Measurements from ENCODE around the gene EOGT.

DNA sequence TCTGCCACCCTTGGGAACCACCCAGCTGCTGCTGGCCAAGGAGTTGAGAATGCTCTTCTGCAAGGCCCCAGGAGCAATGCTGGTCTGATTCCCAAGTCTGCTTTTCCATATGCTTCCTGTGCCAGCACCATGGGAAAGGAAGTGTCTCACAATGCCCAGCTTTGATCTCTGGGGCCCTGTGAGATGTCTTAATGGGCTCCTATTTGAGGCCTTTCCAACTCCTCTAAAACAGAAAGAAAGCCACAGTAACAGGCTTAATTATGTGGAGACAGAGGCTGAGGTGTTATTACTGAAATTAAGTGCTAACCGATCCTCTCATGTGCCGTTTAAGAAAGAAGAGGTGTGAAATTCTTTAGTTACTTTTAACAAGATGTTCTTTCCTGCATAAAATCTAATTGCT, 4.5 kb downstream of the EOGT start:
- no peak for TF ChIP-seq POLR2AphosphoS5 (IDR thresholded peaks at IDR 0.05)
- TF ChIP-seq, protein P1, sequence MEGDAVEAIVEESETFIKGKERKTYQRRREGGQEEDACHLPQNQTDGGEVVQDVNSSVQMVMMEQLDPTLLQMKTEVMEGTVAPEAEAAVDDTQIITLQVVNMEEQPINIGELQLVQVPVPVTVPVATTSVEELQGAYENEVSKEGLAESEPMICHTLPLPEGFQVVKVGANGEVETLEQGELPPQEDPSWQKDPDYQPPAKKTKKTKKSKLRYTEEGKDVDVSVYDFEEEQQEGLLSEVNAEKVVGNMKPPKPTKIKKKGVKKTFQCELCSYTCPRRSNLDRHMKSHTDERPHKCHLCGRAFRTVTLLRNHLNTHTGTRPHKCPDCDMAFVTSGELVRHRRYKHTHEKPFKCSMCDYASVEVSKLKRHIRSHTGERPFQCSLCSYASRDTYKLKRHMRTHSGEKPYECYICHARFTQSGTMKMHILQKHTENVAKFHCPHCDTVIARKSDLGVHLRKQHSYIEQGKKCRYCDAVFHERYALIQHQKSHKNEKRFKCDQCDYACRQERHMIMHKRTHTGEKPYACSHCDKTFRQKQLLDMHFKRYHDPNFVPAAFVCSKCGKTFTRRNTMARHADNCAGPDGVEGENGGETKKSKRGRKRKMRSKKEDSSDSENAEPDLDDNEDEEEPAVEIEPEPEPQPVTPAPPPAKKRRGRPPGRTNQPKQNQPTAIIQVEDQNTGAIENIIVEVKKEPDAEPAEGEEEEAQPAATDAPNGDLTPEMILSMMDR (IDR thresholded peaks at IDR 0.05), result no peak

All from transverse colon (tissue), 4 donors.